ACHN (cell line): Measurements from ENCODE around the gene JAK2.

ENCODE experiments used
- DNase-seq: peaks from one replicate; pipeline ENCODE4 v3.0.0-alpha.2; 2015
- in situ Hi-C: cut with HindIII; loops from 2 replicates; pipeline ENCODE4 v1.10.0; 2017; ENCODE audit warnings: low sequenced_read_pairs, low pct_ligation_motif_present, low pct_unique_long_range_greater_than_20kb

Gene JAK2

GRCh38 chr9:5110867-5111681 is 126.0 kb downstream of the JAK2 start:
- DNase-seq = no peak
- in situ Hi-C loops = no loop called here

GRCh38 chr9:5111696-5112095 is 126.6 kb downstream of the JAK2 start:
- DNase-seq = no peak
- in situ Hi-C loops = no loop called here

- in situ Hi-C loops = no loop called here
- no peak for DNase-seq
Observed at GRCh38 chr9:5112109-5112592, 127.1 kb downstream of the JAK2 start.

GRCh38 chr9:5112646-5113045 is 127.6 kb downstream of the JAK2 start:
- in situ Hi-C loops = no loop called here

GRCh38 chr9:5113523-5113922 is 128.5 kb downstream of the JAK2 start:
- in situ Hi-C loops = no loop called here
- DNase-seq = no peak

More at GRCh38 chr9:5112646-5113045, 127.6 kb downstream of the JAK2 start:
- no peak for DNase-seq

GRCh38 chr9:5113994-5114748 is 129.1 kb downstream of the JAK2 start:
- no peak for DNase-seq
- in situ Hi-C loops = no loop called here

- no peak for DNase-seq
- in situ Hi-C loops = no loop called here
Observed at GRCh38 chr9:5122116-5122515, 137.0 kb downstream of the JAK2 start.

- in situ Hi-C loops = no loop called here
- DNase-seq = no peak
Observed at GRCh38 chr9:5122516-5122915, 137.4 kb downstream of the JAK2 start.

- DNase-seq = no peak
- in situ Hi-C loops = no loop called here
Observed at GRCh38 chr9:5140151-5140550, 155.1 kb downstream of the JAK2 start.

- in situ Hi-C loops = no loop called here
Observed at GRCh38 chr9:5144217-5144616, 159.1 kb downstream of the JAK2 start.

GRCh38 chr9:5146241-5146640 is 161.2 kb downstream of the JAK2 start:
- in situ Hi-C loops = no loop called here
- no peak for DNase-seq

More at GRCh38 chr9:5144217-5144616, 159.1 kb downstream of the JAK2 start:
- DNase-seq = no peak
